Thymus (tissue), 11 donors: ENCODE data around the gene DMAC2. TPM values are rescaled to one million over a fixed set of nuclear protein-coding genes. Genes with fewer than 3 reads are reported as not detected.
A peak's percentile ranks its signal among the peaks of the same experiment; 100 is the strongest.

Source experiments
- DNase-seq, 9 donors: peaks; one replicate each; pipeline ENCODE4 v3.0.0-alpha.2; 2013; ENCODE audit warnings: low spot score in 9 of 9, low read depth in 6 of 9, missing footprints in 1 of 9
- H3K27ac ChIP-seq, 2 donors: one replicate each; pipeline ENCODE4 v1.5.1; 2013; ENCODE audit warnings: control low read depth in 1 of 2, low read depth in 1 of 2, low read length in 1 of 2, mild to moderate bottlenecking in 1 of 2, moderate library complexity in 1 of 2
- H3K27me3 ChIP-seq, 2 donors: one replicate each; pipeline ENCODE4 v1.5.1; 2013; ENCODE audit warnings: low read length in 1 of 2; ENCODE audit not compliant: control insufficient read depth in 2 of 2, insufficient read depth in 1 of 2
- H3K36me3 ChIP-seq, 2 donors: one replicate each; pipeline ENCODE4 v1.5.1; 2013; ENCODE audit warnings: low read length in 1 of 2, mild to moderate bottlenecking in 1 of 2, moderate library complexity in 1 of 2; ENCODE audit not compliant: control insufficient read depth in 2 of 2, insufficient read depth in 2 of 2
- H3K4me1 ChIP-seq, 2 donors: one replicate each; pipeline ENCODE4 v1.5.1; 2013; ENCODE audit warnings: low read length in 2 of 2; ENCODE audit not compliant: control insufficient read depth in 2 of 2, insufficient read depth in 2 of 2
- H3K4me3 ChIP-seq, 2 donors: one replicate each; pipeline ENCODE4 v1.5.1; 2013; ENCODE audit warnings: low read length in 2 of 2, control low read depth in 1 of 2, mild to moderate bottlenecking in 1 of 2
- H3K9me3 ChIP-seq, 2 donors: one replicate each; pipeline ENCODE4 v1.5.1; 2013; ENCODE audit warnings: low read length in 1 of 2, mild to moderate bottlenecking in 1 of 2; ENCODE audit not compliant: control insufficient read depth in 2 of 2, insufficient read depth in 1 of 2
- WGBS: extraction: QIAGEN DNeasy Blood & Tissue Kit; methylation state at CpG from one replicate; pipeline ENCODE4 v1.1.7; 2013; 5-methylcytosine and 5-hydroxymethylcytosine counted together
- polyA plus RNA-seq: library from polyadenylated mRNA; stranded (reverse); fragments of 200-250 nt; gene quantifications from one replicate; pipeline ENCODE4 v1.2.3, GENCODE V29; 2013
- total RNA-seq: library from RNA; stranded (reverse); fragments of 120-200 nt; gene quantifications from one replicate; pipeline ENCODE4 v1.2.4, GENCODE V29; 2013
- donor health status: healthy.

DMAC2 gene
- total and polyA plus RNA-seq, 2 donors, result 28.2 to 29.3 TPM

- Histone ChIP-seq H3K36me3 (peaks cover 31 to 52% of the 10 kb centered on the region in 2 donors), H3K27me3 (no peaks in the 10 kb centered on the region), H3K9me3 (no peaks in the 10 kb centered on the region), H3K27ac (peak within 1 kb of the TSS; percentile 60 to 78), H3K4me1 (peaks cover 13 to 22% of the 10 kb centered on the region in 2 donors), H3K4me3 (peak within 1 kb of the TSS; percentile 26 to 32)
- WGBS, result 26% methylated on average over 19 of the region's 19 CpGs
- peak in 5 of 9 donors; percentile 29 to 64 (median 41) for DNase-seq
These were observed 12.6 kb downstream of the DMAC2 start, which contains the start of gene B3GNT8 for GRCh38 chr19:41426952-41427646. TSS of gene B3GNT8 (minus strand) at chr19:41427374. CDS start at chr19:41426778, 596 bp downstream.

GRCh38 chr19:41426116-41426841, 13.4 kb downstream of the DMAC2 start:
- DNase-seq, result no peak
- Histone ChIP-seq H3K27ac (no peak overlapping the region), H3K9me3 (no peaks in the 10 kb centered on the region), H3K36me3 (peaks cover 23 to 51% of the 10 kb centered on the region in 2 donors), H3K4me3 (no peak overlapping the region), H3K4me1 (peaks cover 13 to 22% of the 10 kb centered on the region in 2 donors), H3K27me3 (no peaks in the 10 kb centered on the region)
- 93% methylated on average over 36 of the region's 36 CpGs for WGBS

GRCh38 chr19:41425174-41426115, 14.3 kb downstream of the DMAC2 start:
- peaks cover 22 to 55% of the 10 kb centered on the region in 2 donors for H3K36me3 ChIP-seq
- 96% methylated on average over 28 of the region's 28 CpGs for WGBS
- H3K9me3 ChIP-seq, result no peaks in the 10 kb centered on the region
- H3K4me3 ChIP-seq, result no peak overlapping the region
- no peak for DNase-seq
- H3K4me1 ChIP-seq, result peaks cover 13 to 22% of the 10 kb centered on the region in 2 donors
- no peaks in the 10 kb centered on the region for H3K27me3 ChIP-seq
- no peak overlapping the region for H3K27ac ChIP-seq

- Histone ChIP-seq H3K4me3 (no peak overlapping the region), H3K36me3 (peaks cover 29 to 63% of the 10 kb centered on the region in 2 donors), H3K27ac (no peak overlapping the region), H3K4me1 (peaks cover 13 to 22% of the 10 kb centered on the region in 2 donors), H3K27me3 (no peaks in the 10 kb centered on the region), H3K9me3 (no peaks in the 10 kb centered on the region)
- no peak for DNase-seq
- WGBS, result 96% methylated on average over 21 of the region's 21 CpGs
These were observed 15.2 kb downstream of the DMAC2 start for GRCh38 chr19:41424335-41425173.

GRCh38 chr19:41422955-41423354, 16.8 kb downstream of the DMAC2 start:
- H3K9me3 ChIP-seq, result no peaks in the 10 kb centered on the region
- peaks cover 36 to 69% of the 10 kb centered on the region in 2 donors for H3K36me3 ChIP-seq
- no peak overlapping the region for H3K27ac ChIP-seq
- 98% methylated on average over 12 of the region's 12 CpGs for WGBS
- H3K4me1 ChIP-seq, result peaks cover 4 to 10% of the 10 kb centered on the region in 2 donors
- no peak overlapping the region for H3K4me3 ChIP-seq
- no peak for DNase-seq
- no peaks in the 10 kb centered on the region for H3K27me3 ChIP-seq

GRCh38 chr19:41422456-41422855, 17.3 kb downstream of the DMAC2 start:
- H3K27ac ChIP-seq, result no peak overlapping the region
- no peak overlapping the region for H3K4me3 ChIP-seq
- DNase-seq, result no peak
- H3K4me1 ChIP-seq, result peaks cover under 1 to 5% of the 10 kb centered on the region in 2 donors
- no peaks in the 10 kb centered on the region for H3K27me3 ChIP-seq
- H3K36me3 ChIP-seq, result peaks cover 36 to 69% of the 10 kb centered on the region in 2 donors
- 91% methylated on average over 18 of the region's 18 CpGs for WGBS
- H3K9me3 ChIP-seq, result no peaks in the 10 kb centered on the region

GRCh38 chr19:41421973-41422372, 17.7 kb downstream of the DMAC2 start:
- DNase-seq, result no peak
- H3K36me3 ChIP-seq, result peaks cover 39 to 74% of the 10 kb centered on the region in 2 donors
- H3K4me1 ChIP-seq, result peaks cover 0 to under 1% of the 10 kb centered on the region in 2 donors
- WGBS, result 99% methylated on average over 20 of the region's 20 CpGs
- H3K27me3 ChIP-seq, result no peaks in the 10 kb centered on the region
- H3K9me3 ChIP-seq, result no peaks in the 10 kb centered on the region
- H3K27ac ChIP-seq, result no peak overlapping the region
- no peak overlapping the region for H3K4me3 ChIP-seq

GRCh38 chr19:41421314-41421713, 18.4 kb downstream of the DMAC2 start:
- Histone ChIP-seq H3K4me1 (no peaks in the 10 kb centered on the region), H3K27me3 (no peaks in the 10 kb centered on the region), H3K9me3 (no peaks in the 10 kb centered on the region), H3K4me3 (no peak overlapping the region), H3K27ac (no peak overlapping the region), H3K36me3 (peaks cover 40 to 76% of the 10 kb centered on the region in 2 donors)
- WGBS, result 95% methylated on average over 6 of the region's 6 CpGs
- DNase-seq, result no peak
